Mesenchymal stem cell (in vitro differentiated cells and primary cell): ENCODE data around the gene GFRA1.

Experiments used
- DNase-seq: peaks from one replicate; pipeline ENCODE4 v3.0.0-alpha.2; 2013
- H2AFZ ChIP-seq: one replicate; pipeline ENCODE4 v1.6.1; 2013; ENCODE audit warnings: low read depth, mild to moderate bottlenecking, control low read depth, inconsistent platforms, low read length, moderate library complexity
- H2AK5ac ChIP-seq: 2 replicates; pipeline ENCODE4 v1.6.1; 2013; ENCODE audit warnings: low read length, moderate library complexity, mild to moderate bottlenecking, inconsistent platforms; ENCODE audit not compliant: severe bottlenecking
- H2BK120ac ChIP-seq: one replicate; pipeline ENCODE4 v1.6.1; 2013; ENCODE audit warnings: low read depth, mild to moderate bottlenecking, inconsistent platforms, low read length, moderate library complexity
- H2BK12ac ChIP-seq, 2 experiments: one replicate each; pipeline ENCODE4 v1.6.1; 2013; ENCODE audit warnings: inconsistent platforms in 2 of 2, low read length in 2 of 2, mild to moderate bottlenecking in 2 of 2, moderate library complexity in 2 of 2, control low read depth in 1 of 2
- H2BK15ac ChIP-seq: one replicate; pipeline ENCODE4 v1.6.1; 2013; ENCODE audit warnings: mild to moderate bottlenecking, low read depth, inconsistent platforms; ENCODE audit not compliant: poor library complexity, severe bottlenecking
- H2BK5ac ChIP-seq: 2 replicates; pipeline ENCODE4 v1.6.1; 2013; ENCODE audit warnings: low read depth, mild to moderate bottlenecking, low read length, control low read depth, inconsistent platforms; ENCODE audit not compliant: poor library complexity, severe bottlenecking
- H3K14ac ChIP-seq, 2 experiments: one replicate each; pipeline ENCODE4 v1.6.1; 2013; ENCODE audit warnings: inconsistent platforms in 2 of 2, low read length in 2 of 2, control low read depth in 1 of 2, mild to moderate bottlenecking in 1 of 2, moderate library complexity in 1 of 2
- H3K18ac ChIP-seq, 2 experiments: one replicate each; pipeline ENCODE4 v1.6.1; 2013; ENCODE audit warnings: inconsistent platforms in 2 of 2, low read length in 2 of 2, control low read depth in 1 of 2, low read depth in 1 of 2, mild to moderate bottlenecking in 1 of 2
- H3K23ac ChIP-seq, 2 experiments: one replicate each; pipeline ENCODE4 v1.6.1; 2013; ENCODE audit warnings: inconsistent platforms in 2 of 2, low read length in 2 of 2, mild to moderate bottlenecking in 2 of 2, moderate library complexity in 2 of 2, control low read depth in 1 of 2
- H3K27ac ChIP-seq: 2 replicates; pipeline ENCODE4 v1.5.1; 2013; ENCODE audit warnings: mild to moderate bottlenecking, moderate library complexity, low read length, control low read depth, inconsistent platforms; ENCODE audit not compliant: poor library complexity, severe bottlenecking
- H3K27me3 ChIP-seq, 2 experiments: 2 replicates each; pipeline versions ENCODE4 v1.6.1 to v1.7.0; 2013; ENCODE audit warnings: low read length in 2 of 2, mild to moderate bottlenecking in 2 of 2, moderate library complexity in 2 of 2, control low read depth in 1 of 2, inconsistent platforms in 1 of 2; ENCODE audit not compliant: control insufficient read depth in 1 of 2, insufficient read depth in 1 of 2
- H3K36me3 ChIP-seq, 2 experiments: 2 replicates each; pipeline versions ENCODE4 v1.6.1 to v1.7.0; 2013; ENCODE audit warnings: low read length in 2 of 2, control low read depth in 1 of 2, inconsistent platforms in 1 of 2, low read depth in 1 of 2, mild to moderate bottlenecking in 1 of 2; ENCODE audit not compliant: insufficient read depth in 2 of 2, control insufficient read depth in 1 of 2
- H3K4ac ChIP-seq, 2 experiments: one replicate each; pipeline ENCODE4 v1.6.1; 2013; ENCODE audit warnings: inconsistent platforms in 2 of 2, low read length in 2 of 2, mild to moderate bottlenecking in 2 of 2, moderate library complexity in 2 of 2, control low read depth in 1 of 2, low read depth in 1 of 2
- H3K4me1 ChIP-seq: 2 replicates; pipeline ENCODE4 v1.6.1; 2013; ENCODE audit warnings: low read depth, low read length, control low read depth; ENCODE audit not compliant: control insufficient read depth, insufficient read depth
- H3K4me2 ChIP-seq: 2 replicates; pipeline ENCODE4 v1.6.1; 2013; ENCODE audit warnings: low read length, mild to moderate bottlenecking, inconsistent platforms; ENCODE audit not compliant: poor library complexity, severe bottlenecking
- H3K4me3 ChIP-seq, 2 experiments: 2 replicates each; pipeline versions ENCODE4 v1.5.1 to v1.7.0; 2013; ENCODE audit warnings: low read length in 2 of 2, mild to moderate bottlenecking in 2 of 2, control low read depth in 1 of 2, low read depth in 1 of 2; ENCODE audit not compliant: insufficient read depth in 1 of 2
- H3K79me1 ChIP-seq: replicated peaks from 2 replicates; pipeline ENCODE4 v1.6.1; 2013; ENCODE audit warnings: mild to moderate bottlenecking, control low read depth, low read length, inconsistent platforms; ENCODE audit not compliant: poor library complexity, severe bottlenecking
- H3K9ac ChIP-seq: 2 replicates; pipeline ENCODE4 v1.7.0; 2013; ENCODE audit warnings: mild to moderate bottlenecking, low read length, moderate library complexity
- H3K9me3 ChIP-seq: 2 replicates; pipeline ENCODE4 v1.7.0; 2013; ENCODE audit warnings: mild to moderate bottlenecking, low read length; ENCODE audit not compliant: control insufficient read depth
- H4K8ac ChIP-seq: one replicate; pipeline ENCODE4 v1.6.1; 2013; ENCODE audit warnings: inconsistent platforms, mild to moderate bottlenecking, low read length, moderate library complexity
- H4K91ac ChIP-seq: one replicate; pipeline ENCODE4 v1.6.1; 2013; ENCODE audit warnings: mild to moderate bottlenecking, low read length, inconsistent platforms
- WGBS: methylation state at CpG from one replicate; pipeline ENCODE4 v1.1.7; 2013; ENCODE audit warnings: mixed read lengths; 5-methylcytosine and 5-hydroxymethylcytosine counted together

Gene GFRA1

DNA sequence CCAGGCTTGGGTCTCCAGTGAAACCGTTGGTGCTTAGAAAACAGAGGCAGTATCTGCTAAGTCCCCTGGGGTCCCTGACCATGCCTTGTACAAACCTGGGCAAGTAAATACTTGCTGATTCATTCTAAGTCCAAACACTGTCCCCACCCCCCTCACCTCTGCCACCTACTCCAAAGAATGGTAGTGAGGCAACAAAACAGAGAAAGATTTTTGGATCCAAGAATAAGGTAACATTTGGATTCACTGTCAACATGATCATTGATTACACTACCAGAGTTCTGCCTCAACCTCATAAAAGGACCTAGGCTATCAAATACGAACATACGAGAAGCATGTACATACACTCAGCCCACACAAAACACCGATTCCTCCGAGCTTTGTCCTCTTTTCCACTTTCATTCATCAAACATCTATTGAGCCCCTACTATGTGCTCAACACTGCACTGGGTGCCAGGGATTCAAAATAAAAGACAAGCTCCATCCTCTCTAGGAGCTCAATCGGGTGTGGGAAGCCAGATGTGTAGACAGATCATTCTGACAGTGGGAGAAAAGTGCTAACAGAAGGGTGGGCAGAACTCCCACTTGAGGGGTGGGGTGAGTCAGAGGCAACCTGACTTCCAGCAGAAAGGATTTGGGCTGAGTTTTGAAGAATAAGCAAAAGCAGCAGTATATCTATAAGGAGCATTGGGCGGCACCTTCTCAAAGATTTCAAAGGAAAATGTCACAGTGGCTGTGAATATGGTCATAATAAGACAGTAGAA, 71.2 kb downstream of the GFRA1 start:
- Histone ChIP-seq H2AK5ac (peak overlapping the region; percentile 40), H2AFZ (no peak overlapping the region), H2BK120ac (no peak overlapping the region), H4K91ac (no peak overlapping the region), H3K27me3 (no peaks in the 10 kb centered on the region), H3K27ac (no peak overlapping the region), H3K4me3 (no peak overlapping the region), H3K14ac (no peak overlapping the region), H3K4me2 (no peak overlapping the region), H2BK12ac (no peak overlapping the region), H3K9ac (no peak overlapping the region), H3K9me3 (peaks cover 10% of the 10 kb centered on the region), H2BK15ac (no peak overlapping the region), H3K4me1 (no peaks in the 10 kb centered on the region), H3K79me1 (peaks cover 51% of the 10 kb centered on the region), H3K36me3 (peaks cover 0 to 6% of the 10 kb centered on the region in 2 experiments), H3K18ac (no peak overlapping the region), H4K8ac (no peak overlapping the region), H3K4ac (no peak overlapping the region), H2BK5ac (no peak overlapping the region), H3K23ac (no peak overlapping the region)
- WGBS, result 94% methylated on average over 6 of the region's 7 CpGs
- DNase-seq, result no peak

DNA sequence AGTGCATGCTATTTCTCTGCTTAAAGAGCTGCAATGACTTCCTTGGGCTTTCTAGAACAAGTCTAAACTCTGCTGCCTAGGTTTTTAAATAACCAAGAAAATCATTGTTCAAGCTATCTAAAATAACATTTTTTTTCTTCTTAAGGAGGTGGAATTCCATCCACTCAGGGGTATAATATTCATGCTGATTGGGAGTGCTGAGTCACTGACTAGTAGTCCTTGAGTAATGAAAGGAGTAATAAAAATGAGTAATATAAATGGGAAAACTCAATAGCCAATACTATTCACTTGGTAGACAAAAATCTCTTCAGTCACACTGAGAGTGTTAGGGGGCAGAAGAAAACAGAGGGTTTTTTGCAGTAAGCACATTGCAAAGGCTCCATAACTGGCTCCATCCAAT, 72.0 kb downstream of the GFRA1 start:
- H3K36me3 ChIP-seq, result peaks cover 0 to 8% of the 10 kb centered on the region in 2 experiments
- no peak overlapping the region for H3K27ac ChIP-seq
- no peak overlapping the region for H3K4me3 ChIP-seq
- H2AFZ ChIP-seq, result no peak overlapping the region
- peaks cover 12% of the 10 kb centered on the region for H3K9me3 ChIP-seq
- H2BK15ac ChIP-seq, result no peak overlapping the region
- no peak overlapping the region for H3K9ac ChIP-seq
- H4K8ac ChIP-seq, result no peak overlapping the region
- H4K91ac ChIP-seq, result no peak overlapping the region
- H2AK5ac ChIP-seq, result no peak overlapping the region
- no peak overlapping the region for H3K14ac ChIP-seq
- H3K4me2 ChIP-seq, result no peak overlapping the region
- H3K27me3 ChIP-seq, result no peaks in the 10 kb centered on the region
- H3K18ac ChIP-seq, result no peak overlapping the region
- no peaks in the 10 kb centered on the region for H3K4me1 ChIP-seq
- H3K23ac ChIP-seq, result no peak overlapping the region
- no peak overlapping the region for H2BK120ac ChIP-seq
- peak; percentile 6 for DNase-seq
- H2BK12ac ChIP-seq, result no peak overlapping the region
- peaks cover 51% of the 10 kb centered on the region for H3K79me1 ChIP-seq
- H2BK5ac ChIP-seq, result no peak overlapping the region
- H3K4ac ChIP-seq, result no peak overlapping the region

DNA sequence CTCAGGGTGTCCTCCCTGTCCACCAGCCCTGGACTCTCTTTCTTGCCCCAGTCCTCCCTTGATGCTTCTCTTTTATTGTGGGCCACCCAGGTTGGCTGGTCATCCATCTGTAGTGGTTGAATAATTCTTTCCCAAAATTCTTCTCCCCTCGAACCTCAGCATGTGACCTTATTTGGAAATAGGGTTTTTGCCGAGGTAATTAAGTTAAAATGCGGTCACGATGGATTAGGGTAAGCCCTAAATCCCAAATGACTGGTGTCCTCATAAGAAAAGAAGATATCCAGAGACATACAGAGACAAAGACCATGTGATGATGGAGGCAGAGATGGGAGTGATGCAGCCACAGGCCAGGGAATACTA, 74.3 kb downstream of the GFRA1 start:
- Histone ChIP-seq H3K79me1 (peaks cover 49% of the 10 kb centered on the region), H3K27ac (no peak overlapping the region), H3K27me3 (no peaks in the 10 kb centered on the region), H3K14ac (no peak overlapping the region), H4K91ac (no peak overlapping the region), H4K8ac (no peak overlapping the region), H2BK15ac (no peak overlapping the region), H3K4ac (no peak overlapping the region), H3K4me3 (no peak overlapping the region), H2BK5ac (no peak overlapping the region), H3K9ac (no peak overlapping the region), H3K4me1 (no peaks in the 10 kb centered on the region), H2AFZ (no peak overlapping the region), H2AK5ac (no peak overlapping the region), H3K4me2 (no peak overlapping the region), H3K23ac (no peak overlapping the region), H2BK12ac (no peak overlapping the region), H3K9me3 (peaks cover 25% of the 10 kb centered on the region), H3K18ac (no peak overlapping the region), H2BK120ac (no peak overlapping the region), H3K36me3 (peaks cover 0 to 13% of the 10 kb centered on the region in 2 experiments)
- WGBS, result 100% methylated on average over 3 of the region's 4 CpGs
- DNase-seq, result no peak

DNA sequence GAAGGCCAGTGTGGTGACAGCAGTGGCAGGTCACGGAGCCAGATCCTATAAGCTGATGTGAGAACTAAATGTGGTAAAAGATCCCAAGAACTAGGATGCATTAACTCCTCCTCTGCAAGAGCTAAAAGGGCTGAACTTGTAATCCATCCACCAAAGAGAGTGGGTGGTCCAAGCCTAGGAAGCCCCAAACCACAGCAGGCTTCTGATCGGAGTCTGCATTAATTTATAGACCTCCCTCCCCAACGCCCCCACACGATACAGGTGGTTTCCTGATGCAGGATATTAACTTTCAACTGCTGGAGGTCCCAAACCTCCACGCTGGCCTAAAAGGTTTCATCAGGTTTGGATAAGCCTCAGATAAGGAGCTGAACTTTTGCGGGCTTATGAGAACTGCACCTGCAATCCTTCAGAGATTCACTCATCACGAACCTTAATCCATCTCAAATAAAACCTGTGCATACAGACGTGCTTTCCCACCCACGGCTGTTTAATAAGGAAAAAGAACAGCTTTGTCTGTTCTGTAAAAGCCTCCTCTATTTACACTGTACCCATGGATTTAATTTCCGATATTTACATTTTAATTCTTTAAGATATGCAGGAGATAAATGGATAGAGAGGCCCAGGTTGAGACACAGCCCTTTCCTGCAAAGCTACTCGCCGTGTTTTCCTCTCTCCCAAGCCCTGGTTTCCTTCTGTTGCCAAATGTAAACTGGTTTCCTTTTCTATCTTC, 74.9 kb downstream of the GFRA1 start:
- Histone ChIP-seq H3K79me1 (peaks cover 48% of the 10 kb centered on the region), H3K9ac (no peak overlapping the region), H2AFZ (no peak overlapping the region), H3K36me3 (peaks cover 0 to 13% of the 10 kb centered on the region in 2 experiments), H2BK120ac (no peak overlapping the region), H3K4me2 (no peak overlapping the region), H3K27me3 (no peaks in the 10 kb centered on the region), H3K4me3 (no peak overlapping the region), H3K14ac (peak overlapping the region in 1 of 2 experiments; percentile 18), H2BK12ac (no peak overlapping the region), H3K4ac (no peak overlapping the region), H2BK15ac (no peak overlapping the region), H4K91ac (no peak overlapping the region), H3K27ac (no peak overlapping the region), H3K4me1 (no peaks in the 10 kb centered on the region), H3K18ac (no peak overlapping the region), H4K8ac (no peak overlapping the region), H3K9me3 (peaks cover 25% of the 10 kb centered on the region), H3K23ac (no peak overlapping the region), H2AK5ac (no peak overlapping the region), H2BK5ac (no peak overlapping the region)
- no peak for DNase-seq
- 91% methylated on average over 10 of the region's 12 CpGs for WGBS
